HG03469 (cell line): ENCODE data around the gene AGPAT3.
"Not testable (repeated sequence)": the region's sequence is repeated elsewhere in the genome, so short reads cannot be mapped to it uniquely, and the experiment has no call there.

Experiments used
- ATAC-seq: cut with Tn5 transposase; IDR thresholded peaks from one replicate; pipeline ENCODE4 v1.9.1; 2021; ENCODE audit warnings: mild to moderate bottlenecking, moderate library complexity, moderate number of reproducible peaks; ENCODE audit not compliant: unreplicated experiment

The AGPAT3 gene, protein sequence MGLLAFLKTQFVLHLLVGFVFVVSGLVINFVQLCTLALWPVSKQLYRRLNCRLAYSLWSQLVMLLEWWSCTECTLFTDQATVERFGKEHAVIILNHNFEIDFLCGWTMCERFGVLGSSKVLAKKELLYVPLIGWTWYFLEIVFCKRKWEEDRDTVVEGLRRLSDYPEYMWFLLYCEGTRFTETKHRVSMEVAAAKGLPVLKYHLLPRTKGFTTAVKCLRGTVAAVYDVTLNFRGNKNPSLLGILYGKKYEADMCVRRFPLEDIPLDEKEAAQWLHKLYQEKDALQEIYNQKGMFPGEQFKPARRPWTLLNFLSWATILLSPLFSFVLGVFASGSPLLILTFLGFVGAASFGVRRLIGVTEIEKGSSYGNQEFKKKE

DNA sequence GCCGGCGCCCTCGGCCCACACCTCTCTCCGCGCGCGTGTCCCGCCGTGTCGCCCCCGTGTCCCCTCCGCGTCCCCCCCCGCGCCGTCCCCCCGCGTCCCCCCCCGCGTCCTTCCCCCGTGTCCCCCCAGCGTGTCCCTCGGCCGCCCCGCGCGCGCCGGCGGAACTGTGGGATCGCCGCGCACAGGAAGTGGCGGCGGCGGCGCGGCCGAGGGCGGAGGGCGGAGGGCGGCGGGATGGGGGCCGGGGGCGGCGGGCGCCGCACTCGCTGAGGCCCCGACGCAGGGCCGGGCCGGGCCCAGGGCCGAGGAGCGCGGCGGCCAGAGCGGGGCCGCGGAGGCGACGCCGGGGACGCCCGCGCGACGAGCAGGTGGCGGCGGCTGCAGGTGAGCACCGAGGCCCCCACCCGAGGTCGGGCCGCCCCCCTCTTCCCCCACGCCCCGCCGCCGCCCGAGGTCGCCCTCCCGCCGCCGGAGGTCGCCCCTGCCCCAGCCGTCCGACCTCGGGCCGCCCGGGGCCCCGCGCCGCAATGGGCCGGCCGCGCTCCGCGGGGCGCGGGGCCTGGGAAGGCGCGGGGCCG lies at the start of gene AGPAT3:
TSS of gene AGPAT3 (plus strand) at position 262 of the 578 bp plus-strand sequence. CDS start 94,459 bp downstream, outside the sequence.
- no peak for ATAC-seq

DNA sequence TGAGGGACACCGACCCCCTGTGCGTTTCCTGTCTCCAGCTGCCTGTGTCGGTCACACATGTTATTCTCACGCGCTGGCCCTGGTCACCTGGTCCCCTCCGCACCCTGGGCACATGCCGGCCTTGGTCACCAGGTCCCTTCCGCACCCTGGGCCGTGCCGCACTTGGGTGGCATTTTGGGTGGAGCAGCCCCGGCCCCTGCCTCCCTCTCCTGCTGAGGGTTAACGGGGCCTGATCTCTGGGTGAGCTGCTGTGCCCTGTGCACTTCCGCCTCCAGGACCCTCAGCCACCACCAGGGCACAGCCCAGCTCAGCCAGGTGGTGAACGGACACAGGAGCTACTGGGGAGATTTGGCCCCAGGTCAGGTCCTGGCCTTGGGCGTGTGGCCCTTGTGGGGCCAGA lies 49.0 kb upstream of the AGPAT3 start:
- no peak for ATAC-seq

DNA sequence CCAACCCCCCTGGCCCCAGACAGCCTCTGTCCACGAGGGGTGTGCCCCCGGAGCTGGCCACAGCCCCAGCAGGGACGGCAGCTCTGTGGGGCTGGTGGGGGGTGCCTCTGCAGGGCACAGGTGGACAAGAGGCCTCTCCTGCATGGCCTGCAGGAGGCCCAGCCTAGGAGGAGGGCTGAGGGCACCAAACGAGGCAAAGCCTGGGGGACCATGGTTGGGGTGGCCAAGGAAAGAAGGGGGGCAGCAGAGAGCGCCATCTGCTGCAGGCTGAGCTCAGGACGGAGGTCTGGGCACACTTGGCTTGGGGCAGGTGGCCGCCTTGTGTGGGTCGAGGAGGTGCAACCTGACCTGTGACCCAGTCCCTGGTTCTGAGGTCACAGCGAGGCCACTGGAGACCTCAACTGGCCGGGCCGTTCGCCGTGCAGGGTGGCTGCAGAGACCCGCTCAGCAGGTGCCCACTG lies 48.4 kb upstream of the AGPAT3 start:
- no peak for ATAC-seq

DNA sequence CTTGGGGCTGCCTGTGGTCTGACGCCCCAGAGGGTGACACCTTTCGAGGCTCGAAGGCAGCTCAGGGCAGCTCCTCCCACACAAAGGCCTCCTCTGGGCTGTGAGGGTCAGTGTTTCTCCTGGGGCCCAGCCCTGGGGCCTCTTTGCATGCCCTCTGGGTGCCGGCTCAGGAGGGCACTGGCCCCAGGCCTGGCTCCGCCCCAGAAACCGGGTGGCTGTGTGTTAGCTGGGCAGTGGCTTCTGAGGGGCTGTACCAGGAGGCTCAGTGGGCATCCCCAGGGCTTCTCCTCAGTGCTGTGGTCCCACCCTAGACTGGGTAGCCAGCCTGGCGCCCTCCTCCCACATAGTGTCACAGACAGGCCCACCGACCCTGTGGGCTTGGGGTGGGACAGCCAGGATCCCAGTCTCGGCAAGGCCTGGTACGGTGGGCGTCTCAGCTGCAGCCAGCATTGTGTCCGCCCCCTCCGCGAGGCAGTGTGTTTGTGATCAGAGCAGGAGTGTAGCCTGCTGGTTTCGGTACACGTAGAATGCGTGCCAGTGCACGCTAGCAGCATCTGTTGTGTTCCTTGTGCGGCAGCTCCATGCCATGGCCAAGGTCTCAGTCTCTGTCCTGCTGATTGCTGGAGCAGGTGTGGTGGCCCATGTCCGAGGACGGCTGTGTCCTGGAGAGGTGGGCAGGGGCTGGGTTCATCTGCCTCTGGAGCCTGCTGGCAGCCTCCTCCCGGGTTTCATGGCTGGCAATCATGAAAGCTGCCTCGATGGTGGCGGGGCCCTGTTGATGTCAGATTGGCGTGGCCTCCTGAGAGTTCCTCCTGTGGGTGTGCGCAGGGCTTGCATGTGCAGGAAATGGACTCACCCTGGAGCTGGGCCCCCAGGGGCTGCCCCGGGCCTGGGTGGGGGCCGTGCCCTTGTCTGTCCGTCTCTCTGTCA lies 47.6 kb upstream of the AGPAT3 start:
- no peak for ATAC-seq

DNA sequence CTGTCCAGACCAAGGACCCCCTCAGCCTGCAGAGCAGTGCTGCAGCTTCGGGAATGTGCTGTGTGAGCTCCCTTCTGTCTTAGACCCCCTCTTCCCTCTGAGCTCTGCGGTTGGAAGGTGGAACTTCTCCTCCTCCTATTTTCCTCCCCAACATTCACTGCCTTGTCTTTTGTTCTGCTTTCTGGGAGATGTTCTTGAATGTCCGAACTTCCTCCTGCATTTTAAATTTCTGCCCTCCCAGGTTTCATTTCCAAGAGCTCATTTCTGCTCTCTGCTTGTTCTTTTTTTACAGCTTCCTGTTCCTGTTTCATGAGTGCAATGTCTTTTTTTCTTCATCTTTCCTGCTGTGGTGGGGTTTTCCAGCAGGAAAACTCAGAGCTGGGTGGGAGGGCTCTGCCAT lies 46.3 kb upstream of the AGPAT3 start:
- no peak for ATAC-seq

DNA sequence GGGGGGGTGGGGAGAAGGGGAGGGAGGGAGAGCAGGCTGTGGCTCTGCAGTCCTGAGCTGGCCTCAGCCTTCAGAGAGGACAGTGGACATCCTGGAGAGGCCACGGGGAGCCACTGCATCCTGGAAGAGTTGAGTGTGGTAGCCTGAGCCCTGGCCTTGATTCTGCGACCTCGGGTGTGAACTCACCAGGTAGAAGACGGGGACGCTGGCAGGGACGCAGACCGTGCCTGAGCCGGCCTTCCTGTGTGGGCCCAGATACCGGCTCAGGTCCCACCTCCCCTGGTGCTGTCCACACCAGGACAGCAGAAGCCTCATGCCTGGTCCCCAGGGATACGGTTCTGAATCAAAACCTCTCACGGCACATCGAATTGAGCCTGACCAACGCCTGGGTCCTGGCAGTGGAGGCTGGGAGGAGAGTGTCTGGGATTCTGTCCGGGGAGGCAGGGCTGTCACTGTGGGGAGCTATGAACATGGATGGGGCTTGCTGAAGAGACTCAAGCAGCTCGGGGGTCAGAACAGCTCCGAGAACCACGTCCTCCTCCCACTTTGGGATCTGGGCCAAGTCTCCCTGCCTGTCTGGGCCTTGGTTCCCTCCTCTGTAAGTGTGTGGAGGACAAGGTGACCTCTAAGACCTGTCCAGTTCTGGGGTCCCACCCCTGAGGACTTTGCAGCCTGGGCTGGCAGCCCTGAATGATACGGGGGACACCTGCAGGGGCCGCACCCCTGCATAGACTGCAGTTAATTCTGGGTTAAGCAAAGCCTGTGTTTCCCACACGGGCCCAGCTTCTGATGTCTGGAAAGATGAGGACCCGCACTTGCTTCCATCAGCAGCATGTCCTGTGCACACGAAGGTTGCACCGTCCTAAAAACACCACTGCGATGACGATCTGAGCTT lies 45.3 kb upstream of the AGPAT3 start:
- ATAC-seq, result no peak

DNA sequence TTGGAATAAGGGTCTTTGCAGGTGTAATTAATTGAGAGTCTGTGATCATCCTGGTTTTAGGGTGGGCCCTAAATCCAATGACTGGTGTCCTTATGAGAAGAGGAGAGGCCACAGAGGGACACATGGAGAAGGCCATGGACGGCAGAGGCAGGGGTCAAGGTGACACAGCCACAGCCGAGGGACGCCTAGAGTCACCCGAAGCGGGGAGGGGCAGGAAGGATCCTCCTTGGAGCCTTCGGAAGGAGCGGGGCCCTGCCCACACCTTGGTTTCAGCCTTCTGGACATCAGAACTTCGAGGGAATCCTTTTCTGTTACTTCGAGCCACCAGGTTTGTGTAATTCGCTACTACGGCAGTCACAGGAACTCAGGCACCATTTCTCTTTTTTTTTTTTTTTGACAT lies 44.6 kb upstream of the AGPAT3 start:
- no peak for ATAC-seq

DNA sequence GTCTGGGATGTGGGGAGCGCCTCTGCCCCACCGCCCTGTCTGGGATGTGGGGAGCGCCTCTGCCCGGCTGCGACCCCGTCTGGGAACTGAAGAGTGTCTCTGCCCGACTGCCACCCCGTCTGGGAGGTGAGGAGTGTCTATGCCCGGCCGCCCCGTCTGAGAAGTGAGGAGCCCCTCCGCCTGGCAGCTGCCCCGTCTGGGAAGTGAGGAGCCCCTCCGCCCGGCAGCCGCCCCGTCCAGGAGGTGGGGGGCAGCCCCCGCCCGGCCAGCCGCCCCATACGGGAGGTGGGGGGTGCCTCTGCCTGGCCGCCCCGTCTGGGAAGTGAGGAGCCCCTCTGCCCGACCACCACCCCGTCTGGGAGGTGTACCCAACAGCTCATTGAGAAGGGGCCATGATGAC lies 42.9 kb upstream of the AGPAT3 start:
- ATAC-seq, result not testable (repeated sequence)

DNA sequence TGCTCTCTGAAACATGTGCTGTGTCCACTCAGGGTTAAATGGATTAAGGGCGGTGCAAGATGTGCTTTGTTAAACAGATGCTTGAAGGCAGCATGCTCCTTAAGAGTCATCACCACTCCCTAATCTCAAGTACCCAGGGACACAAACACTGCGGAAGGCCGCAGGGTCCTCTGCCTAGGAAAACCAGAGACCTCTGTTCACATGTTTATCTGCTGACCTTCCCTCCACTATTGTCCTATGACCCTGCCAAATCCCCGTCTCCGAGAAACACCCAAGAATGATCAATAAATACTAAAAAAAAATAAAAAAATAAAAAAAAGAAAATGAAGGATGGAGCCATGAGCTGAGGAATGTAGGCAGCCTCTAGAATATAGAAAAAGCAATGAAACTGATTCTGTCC lies 42.3 kb upstream of the AGPAT3 start:
- not testable (repeated sequence) for ATAC-seq

DNA sequence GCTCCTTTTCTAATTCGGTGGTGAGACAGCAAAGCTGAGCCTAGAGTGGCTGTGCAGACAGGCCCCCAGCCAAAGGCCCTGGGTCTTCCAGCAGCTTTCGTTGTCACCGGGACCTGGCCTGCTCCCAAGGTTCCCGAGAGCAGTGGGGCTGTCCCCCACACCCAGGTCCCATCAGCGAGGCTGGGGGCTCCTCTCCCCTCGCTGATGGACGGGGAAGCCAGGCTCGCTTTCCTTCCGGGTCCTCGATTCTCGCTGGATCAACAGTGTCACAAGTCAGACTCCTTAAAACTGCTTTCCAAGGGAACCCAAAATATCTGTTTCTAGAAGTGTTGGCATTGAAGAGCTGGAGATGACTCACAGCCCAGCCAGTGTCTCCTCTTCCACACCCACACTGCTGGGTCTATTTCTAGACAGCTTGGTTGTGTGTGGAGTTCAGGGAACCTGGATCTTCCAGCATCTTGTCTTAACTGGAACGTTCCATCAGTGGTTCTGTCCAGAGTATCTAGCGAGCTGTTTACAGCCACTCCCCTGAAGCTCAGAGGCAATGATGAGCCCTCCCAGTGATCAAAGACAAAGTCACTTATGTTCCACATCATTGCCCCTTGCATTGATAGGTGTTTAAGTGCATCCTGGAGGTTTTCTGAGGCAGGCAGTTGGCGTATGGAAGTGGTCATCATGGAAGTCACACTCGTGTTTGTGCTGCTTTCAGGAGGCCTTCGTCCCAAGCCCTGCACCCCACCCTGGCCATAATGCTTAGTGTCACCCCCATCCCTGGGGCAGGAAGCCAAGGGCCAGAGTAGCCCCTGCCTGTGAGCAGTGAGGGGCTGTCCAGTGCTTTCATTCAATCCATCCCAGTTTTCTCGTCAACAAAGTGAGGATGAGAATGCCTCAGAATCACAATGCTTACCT lies 40.4 kb upstream of the AGPAT3 start:
- ATAC-seq, result no peak

DNA sequence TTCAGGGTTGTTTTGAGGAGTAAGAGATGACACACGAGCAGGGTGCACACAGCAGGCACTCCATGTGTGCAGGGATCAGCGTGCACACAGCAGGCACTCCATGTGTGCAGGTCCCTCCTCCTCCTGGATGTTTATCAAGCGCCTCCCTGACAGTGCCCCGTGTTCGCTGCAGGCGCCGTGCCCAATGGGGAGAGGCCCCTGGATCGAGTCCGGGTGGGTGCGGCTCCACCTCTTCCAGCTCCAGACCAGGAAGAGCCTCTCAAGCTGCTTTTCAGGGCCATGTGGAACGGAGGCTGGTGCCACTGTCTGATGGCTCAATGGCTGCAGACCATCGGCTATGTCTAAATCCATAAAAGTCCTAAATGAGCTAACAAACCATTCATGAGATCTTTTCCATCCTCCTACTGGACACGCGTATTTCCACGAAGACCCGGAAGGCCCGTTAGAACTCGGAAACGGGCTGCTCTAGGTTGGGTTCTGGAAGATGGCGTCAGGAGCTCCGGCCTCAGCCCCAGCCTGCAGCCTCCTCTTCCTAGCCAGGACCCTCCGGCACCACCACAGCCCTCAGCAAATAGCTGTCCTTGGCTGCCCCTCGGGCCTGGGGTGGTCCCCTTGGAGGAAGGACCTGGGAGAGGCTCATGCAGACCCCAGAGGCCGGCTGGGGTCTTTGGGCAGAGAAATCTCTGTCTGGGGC lies 39.6 kb upstream of the AGPAT3 start:
- ATAC-seq, result no peak

DNA sequence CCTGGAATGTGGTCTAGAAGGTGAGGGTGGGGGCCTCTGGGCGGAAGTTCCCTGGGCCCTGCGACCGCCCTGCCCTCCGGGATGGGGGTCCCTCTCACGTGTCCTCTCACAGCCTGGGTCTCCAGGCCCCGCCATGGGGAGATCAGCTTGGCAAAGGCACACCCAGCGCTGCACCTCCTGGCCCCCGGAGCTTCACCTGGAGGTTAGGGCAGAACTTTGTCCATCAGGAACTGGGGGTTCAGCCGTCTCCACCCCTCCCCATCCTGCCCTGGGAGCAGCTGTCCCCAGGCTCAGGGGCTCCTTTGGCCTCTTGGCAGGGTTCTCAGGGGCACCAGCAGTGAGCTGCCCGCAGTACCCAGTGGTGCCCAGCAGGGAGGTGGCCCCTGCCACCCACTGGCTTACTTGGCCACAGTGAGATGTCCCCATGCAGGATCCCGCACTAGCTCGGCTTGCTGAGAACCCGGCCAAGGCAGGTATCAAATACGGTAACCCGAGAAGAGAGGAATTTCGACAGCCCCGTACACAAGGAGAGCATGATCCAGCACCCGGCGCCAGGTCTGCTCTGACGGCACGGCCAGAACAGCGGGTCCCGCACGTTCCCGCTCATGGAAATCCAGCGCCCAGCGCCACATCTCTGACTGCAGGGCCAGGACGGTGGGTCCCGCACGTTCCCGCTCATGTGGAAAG lies 38.9 kb upstream of the AGPAT3 start:
- no peak for ATAC-seq

DNA sequence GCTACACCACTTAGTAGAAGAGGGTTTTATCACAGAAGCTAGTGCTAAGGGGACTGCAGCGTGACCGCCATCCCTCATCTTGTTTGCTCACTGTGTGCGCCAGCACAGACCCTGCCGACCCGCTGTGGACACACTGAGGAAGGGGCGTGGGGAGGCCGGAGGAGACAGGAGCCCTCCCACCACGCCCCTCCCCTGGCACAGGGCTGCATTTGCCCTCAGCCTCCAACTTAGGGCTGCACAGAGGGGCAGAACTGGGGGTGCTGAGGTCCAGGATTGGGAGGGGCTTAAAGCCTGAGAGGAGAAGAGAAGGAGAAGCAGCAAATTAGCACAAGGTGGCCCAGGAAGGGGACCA lies 38.4 kb upstream of the AGPAT3 start:
- ATAC-seq, result no peak

DNA sequence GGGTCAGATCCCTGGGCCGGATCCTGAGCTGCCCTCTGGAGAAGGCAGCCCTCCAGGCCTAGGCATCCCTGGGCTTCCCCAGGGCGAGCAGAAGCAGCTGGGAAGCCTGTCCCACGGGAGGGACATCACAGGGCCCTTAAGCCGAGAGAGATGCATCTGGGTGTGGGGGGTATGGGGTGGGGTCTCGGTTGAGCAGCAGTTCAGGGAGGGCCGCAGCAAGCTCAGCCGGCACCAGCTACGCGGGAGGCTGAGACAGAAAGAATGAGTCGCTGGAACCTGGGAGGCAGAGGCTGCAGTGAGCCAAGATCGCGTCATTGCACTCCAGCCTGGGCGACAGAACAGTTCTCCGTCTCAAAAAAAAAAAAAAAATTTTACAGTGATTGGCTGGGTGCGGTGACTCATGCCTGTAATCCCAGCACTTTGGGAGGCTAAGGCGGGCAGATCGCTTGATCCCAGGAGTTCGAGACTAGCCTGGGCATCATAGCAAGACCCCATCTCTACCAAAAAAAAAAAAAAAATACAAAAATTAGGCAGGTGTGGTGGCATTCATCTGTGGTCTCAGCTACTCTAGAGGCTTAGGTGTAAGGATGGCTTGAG lies 37.9 kb upstream of the AGPAT3 start:
- ATAC-seq, result no peak

DNA sequence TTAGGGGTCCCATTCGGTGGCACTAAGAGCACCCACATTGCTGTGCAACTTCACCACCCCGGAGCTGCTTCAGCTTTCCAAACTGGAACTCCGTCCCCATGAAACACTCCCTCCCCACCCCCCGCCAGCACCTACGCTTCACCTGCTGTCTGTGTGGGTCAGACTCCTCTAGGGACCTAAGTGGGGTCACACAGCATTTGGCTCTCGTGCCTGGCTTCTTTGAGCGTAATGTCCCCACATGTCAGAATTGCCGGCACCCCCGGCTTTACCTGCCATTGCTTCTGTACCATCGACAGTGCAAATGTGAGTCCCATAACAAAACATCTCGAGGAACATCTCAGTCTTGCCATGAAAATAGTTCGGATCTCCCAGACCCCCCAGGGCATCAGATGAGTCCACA lies 35.9 kb upstream of the AGPAT3 start:
- no peak for ATAC-seq

DNA sequence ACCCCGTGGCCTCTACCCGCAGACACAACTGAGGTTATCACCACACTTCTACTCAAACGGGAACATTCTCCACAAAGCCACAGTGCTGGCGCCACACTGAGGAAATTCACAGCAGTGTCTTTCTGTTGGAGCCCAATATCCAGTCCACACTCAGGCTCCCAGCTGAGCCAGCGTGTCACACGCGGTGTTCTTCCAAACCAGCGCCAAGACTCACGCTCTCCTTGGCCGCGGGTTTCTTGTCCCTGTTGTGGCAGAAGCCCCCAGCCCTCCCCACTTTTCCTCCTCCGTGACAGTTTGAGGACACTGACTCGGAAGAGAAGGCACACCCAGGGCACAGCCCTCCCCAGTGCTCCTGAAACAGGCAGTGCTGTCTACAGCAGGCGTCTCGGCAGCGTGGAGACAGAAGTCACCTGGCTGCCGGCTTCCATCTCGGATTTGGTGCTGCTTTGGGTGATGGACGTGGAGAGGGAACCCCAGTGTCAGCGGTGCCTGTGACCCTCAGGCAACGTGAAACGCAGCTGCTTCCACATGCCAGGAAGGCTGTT lies 35.4 kb upstream of the AGPAT3 start:
- ATAC-seq, result no peak

DNA sequence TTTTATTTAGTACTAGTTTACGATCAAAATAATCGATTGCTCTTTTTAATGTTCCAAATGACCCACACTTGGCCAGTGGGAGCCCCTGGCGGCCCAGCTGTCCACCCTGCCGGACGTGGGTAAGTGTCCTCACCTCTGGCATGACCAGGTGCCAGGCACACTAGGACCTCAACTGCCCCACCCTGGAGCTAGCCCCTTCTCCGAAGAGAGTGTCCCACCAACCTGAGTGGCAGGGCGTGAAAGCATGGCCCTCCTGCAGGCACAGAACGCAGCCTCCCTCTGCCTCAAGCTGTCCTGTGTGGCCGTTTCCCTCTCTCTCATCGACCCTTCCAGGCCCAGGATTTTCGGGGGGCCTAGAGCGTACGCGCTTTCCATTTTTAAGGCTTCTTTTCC lies 32.9 kb upstream of the AGPAT3 start:
- ATAC-seq, result no peak

DNA sequence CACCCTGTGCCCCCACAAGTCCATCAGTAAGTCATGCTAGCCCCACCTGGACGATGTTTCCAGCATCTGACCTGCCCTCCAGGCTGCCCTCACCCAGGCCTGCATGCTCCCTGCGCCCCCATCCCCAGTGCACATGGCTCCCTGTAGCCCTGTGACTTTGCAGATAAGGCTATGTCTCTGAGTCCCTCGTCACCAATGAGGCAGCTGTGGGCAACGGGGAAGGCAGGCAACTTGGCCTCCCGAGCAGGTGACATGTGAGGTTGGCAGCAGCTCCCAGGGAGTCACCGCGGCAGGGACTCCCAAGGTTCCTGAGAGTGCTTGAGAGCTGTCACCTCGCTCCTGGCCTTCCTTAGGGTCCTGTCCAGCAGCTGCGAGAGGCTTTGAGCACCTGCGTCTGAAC lies 32.4 kb upstream of the AGPAT3 start:
- ATAC-seq, result no peak
